Right forelimb (tissue), 1 donor: Measurements from ENCODE around the gene INPP5A.

ENCODE experiments used
- DNase-seq: peaks from one replicate; pipeline ENCODE4 v3.0.0-alpha.2; 2018

Gene INPP5A

GRCh38 chr10:132536241-132536876 lies 1.2 kb upstream of the INPP5A start:
- DNase-seq = peak; percentile 42

DNA sequence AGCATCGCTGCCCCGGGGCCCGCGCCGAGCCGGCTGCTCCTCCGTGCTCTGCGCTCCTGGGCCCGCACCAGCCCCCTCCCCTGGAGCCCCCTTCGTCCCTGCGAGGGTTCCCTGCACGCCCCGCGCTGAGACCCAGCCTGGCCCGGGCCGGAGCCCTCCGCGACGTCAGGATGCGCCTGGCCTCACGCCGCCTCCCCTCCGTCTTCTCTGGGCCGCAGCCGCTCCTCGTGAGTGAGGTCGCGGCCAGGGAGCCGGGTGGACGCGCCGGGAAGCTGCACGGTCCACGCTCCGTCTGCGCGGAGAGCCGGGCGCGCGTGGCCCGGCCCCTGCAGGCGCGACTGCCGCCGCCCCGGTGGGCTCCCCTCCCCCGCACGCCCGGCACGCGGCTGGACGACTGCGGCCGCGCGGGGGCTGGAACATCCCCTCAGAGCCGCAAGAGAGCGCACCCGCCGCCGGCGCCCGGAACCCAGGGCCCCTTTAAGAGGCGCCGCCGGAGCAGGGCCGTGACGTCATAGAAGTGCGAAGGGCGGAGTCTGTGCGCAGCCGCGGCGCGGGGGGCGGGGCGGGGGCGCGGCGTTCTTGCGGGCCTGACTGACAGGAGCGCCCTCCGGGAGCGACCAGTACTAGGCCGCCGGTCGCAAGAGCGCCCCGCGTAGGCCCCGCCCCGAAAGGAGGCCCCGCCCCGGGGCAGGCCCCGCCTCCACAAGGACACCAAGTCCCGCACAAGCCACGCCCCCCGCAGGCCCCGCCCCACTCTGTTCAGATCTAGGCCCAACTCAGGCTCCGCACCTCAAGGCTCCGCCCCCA lies 507 bp upstream of the INPP5A start:
- DNase-seq = peak; percentile 100

DNA sequence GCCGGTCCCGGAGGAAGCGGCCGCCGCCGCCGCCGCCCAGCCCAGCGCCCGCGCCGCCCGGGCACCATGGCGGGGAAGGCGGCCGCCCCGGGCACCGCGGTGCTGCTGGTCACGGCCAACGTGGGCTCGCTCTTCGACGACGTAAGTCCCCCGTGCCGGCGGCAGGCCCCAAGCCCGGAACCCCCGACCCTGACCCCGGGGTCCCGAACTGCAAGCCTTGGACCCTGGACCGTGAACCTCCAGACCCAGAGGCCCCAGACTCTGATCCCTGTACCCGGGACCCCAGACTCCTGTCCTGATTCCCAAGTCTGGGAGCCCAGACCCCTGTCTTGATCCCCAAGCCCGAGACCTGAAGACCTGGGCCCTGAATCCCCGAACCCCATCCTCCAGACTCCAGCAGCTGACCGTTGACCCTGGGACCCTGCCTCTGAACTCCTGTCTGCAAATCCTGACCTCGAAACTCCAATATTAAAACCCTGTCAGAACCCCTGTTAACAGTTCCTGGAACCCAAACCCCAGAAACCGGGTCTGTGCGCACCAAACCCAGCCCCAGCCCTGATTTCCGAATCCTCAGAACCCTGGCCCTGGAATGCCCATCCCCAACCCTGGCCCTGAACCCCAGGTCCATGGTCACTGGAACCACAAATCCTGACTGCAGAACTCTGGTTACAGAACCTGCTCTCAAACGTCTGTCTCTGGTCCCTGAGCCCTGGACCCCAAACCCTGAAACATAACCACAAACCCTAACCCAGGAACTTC lies 623 bp downstream of the INPP5A start:
- DNase-seq = peak; percentile 66

DNA sequence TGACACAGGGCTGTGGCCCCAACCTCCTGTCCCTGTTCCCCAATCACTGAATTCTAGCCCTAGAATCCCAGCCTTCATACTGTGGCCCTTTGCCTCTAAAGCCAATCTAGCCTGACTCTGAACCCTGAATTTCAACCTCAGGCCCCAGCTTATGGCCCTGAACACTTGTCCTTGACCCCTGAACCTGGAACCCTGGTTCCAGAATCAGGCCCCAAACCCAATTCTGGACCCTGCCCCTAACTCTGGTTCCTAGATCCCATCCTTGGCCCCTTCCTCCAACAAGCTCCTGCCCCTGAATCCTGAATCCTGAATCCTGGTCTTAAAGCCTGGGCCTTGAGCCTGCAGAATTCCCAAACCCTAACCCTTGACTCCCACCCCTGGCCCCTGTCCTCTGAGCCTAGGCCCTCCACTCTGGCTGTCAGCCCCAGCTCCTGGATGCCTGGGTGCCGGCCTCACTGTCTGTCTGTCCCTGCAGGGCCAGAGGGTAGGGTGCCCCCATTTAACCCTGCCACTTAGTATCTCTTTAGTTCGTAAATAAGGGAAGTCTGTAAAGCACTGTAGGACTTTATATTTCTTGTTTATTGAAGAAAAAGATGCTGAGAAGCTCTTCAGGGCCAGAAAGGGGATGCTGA lies 1.3 kb downstream of the INPP5A start:
- no peak for DNase-seq

GRCh38 chr10:132539431-132539839 lies 1.8 kb downstream of the INPP5A start:
- no peak for DNase-seq

GRCh38 chr10:132539894-132540293 lies 2.3 kb downstream of the INPP5A start:
- no peak for DNase-seq

DNA sequence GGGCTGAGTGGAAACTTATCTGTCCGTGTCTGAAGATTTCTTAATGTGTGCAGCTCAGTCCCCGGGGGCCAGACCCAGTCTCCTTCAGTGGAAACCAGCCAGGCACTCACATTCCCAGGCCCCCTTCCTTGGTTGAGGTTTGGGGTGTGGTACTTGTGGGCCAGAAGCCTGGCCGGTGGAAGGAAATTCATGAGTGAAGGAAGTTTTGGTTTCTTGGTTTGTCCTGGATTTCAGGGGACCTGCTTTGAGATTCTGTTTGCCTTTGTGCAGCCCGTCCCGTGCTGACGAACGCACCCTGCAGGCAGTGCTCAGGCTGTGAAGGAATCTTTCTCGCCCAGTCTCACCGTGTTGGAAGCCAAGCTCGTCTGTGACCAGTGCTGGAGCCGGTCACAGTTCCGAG lies 2.9 kb downstream of the INPP5A start:
- no peak for DNase-seq

DNA sequence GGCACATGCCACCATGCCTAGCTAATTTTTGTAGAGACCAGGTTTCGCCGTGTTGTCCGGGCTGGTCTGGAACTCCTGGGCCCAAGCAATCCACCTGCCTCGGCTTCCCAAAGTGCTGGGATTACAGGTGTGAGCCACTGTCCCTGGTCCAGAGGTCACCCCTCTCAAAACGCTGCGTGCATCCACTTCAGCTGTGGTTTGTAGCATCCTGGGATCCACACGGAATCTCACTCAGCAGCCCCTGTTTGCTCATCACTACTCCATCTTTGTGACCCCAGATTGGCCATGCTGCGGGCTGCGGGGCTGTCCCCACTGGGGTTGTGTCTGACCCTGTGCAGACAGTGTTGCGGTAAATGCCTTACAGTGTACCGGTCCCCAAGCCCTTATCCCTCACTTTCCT lies 3.5 kb downstream of the INPP5A start:
- no peak for DNase-seq

DNA sequence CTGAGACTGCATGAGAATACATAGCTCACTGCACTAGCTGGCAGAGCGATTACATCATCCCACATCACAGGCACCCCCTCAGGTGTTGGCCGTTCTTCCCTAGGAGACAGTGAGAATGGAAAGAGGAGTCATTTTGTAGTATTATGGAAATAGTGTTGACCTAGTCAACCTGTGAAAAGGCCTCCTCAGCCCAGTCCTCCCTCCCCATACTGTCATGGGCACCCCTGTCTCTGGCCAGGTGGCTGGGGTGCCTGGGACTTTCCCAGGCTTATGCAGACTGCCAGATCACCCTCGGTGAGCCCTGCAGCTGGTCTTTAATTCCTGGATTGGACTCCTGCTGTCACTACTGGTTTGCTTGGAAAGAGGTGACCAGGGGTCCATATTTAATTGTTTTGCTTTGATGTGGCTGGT lies 4.0 kb downstream of the INPP5A start:
- no peak for DNase-seq

GRCh38 chr10:132542086-132542775 lies 4.6 kb downstream of the INPP5A start:
- no peak for DNase-seq

GRCh38 chr10:132542819-132543218 lies 5.2 kb downstream of the INPP5A start:
- DNase-seq = no peak

DNA sequence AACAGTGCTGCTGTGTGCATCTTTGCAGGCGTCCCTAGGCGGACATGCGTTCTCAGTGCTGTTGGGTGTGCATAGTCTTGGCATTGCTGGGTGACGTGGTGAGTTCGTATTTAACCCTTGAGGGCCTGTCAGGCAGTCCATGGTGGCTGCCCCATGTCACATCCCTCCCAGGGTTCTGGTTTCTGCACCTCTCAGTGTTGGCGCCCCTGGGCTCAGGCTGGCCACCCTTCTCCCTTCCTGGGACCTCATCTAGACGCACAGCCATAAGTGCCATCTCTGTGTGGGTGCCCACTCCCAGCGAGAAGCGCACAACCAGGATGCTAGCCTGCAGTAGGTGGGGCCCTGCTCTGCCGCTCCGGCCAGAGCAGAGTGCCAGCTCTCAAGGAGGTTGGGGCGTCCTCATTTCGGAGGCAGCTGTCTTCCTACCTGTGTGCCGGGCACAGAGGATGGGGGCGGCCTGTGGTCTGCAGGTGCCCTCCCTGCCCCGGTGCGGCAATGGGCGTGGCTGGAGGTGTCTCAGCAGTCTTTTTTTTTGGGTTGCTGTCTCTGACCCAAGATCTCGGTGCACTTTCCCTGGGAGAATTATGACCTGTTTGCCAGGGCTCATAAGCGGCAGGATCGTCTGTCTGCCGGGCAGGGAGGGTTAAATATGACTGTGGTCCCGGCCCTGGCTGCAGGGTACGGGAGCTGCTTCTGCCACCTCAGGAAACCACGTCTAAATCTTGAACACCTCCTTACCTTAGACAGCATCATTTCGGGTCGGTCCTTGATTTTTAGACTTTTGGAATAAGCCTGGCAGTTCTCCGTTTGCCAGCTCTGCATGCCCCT lies 6.5 kb downstream of the INPP5A start:
- peak; percentile 35 for DNase-seq

GRCh38 chr10:132544744-132545658 lies 7.4 kb downstream of the INPP5A start:
- DNase-seq = peak; percentile 28

DNA sequence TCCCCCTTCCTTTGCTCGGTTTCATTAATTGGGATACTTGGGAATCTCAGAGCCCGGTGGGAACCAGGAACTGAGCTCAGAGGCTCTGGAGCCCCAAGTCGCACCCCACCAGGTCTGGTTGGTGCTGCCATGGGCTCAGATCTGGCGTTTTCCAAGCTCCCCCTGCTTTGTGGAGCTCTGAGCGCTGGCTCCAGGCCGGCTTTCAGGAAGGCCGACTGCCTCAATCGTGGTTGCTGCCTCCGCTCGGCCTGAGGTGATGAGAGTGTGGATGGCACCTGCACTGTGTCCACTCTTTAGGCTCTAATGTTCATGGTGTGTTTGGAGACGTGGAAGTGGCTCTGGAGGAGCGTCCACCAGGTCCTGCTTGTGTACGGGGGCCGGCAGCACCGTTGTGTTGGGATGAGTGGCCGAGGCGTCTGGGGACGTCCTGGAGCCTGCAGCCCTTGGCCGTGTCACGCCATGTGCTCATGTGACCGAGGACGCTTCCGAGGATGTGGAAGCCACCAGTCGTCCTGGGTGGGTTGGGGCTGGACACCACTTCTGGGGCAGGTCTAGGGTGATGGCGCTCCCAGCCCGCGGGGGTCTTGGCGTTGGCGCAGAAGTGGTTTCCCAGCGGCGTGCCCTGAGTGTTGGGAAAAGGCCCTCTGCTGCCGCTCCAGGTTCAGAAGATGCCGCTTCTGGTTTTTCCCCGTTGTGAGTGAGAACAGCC lies 8.2 kb downstream of the INPP5A start:
- peak; percentile 13 for DNase-seq

- peak; percentile 35 for DNase-seq
These were observed 9.2 kb downstream of the INPP5A start for GRCh38 chr10:132546567-132547420.

- peak; percentile 30 for DNase-seq
These were observed 9.9 kb downstream of the INPP5A start for GRCh38 chr10:132547421-132547861.

DNA sequence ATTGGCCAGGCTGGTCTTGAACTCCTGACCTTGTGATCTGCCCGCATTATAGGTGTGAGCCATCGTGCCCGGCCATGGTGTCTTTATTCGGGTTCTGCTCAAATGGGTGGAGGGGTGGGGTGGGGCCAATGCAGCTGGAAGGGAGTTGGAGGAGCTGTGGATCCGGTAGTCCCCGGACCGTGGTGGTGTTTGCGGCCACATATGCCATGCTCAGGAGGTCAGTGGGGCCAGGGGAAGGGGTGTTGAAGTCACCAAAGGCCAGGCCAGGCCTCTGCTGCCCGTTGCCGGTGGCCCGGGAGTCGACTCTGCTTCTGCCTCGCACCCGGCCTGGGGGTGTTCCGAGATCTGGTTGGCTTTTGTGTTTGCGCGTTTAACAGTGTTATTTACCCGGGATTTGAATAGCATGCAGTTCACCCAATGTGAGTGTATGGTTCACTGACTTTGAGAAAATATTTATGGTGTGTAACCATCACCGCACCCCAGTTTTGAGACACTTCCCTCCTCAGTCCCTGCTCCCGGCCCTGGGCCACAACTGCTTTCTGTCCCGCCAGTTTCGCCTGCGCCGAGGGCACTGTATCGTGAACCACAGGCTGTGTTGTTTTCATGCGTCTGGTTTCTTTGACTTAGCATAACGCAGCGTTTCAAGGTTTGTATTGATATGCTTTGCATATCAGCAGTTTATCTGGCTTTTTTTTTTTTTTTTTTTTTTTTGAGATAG lies 10.7 kb downstream of the INPP5A start:
- peak; percentile 30 for DNase-seq

GRCh38 chr10:132548869-132549268 lies 11.3 kb downstream of the INPP5A start:
- DNase-seq = peak; percentile 35
